H1 (cell line): ENCODE data around the gene DSP. TPM values are rescaled to one million over a fixed set of nuclear protein-coding genes. Genes with fewer than 3 reads are reported as not detected.

Experiments used
- CTCF ChIA-PET: fragments of 300-600 bp; sonication (Branson Sonifier 250); formaldehyde crosslinking; loops from one replicate; lab custom pipeline; 2021; ENCODE audit not compliant: partially characterized antibody; lab: Charles Lee
- POLR2A ChIA-PET: fragments of 300-600 bp; sonication (Branson Sonifier 250); formaldehyde crosslinking; loops from one replicate; lab custom pipeline; 2021; ENCODE audit warnings: inconsistent platforms; ENCODE audit not compliant: partially characterized antibody; lab: Charles Lee
- DNase-seq, 2 experiments: peaks; one replicate each; pipeline versions ENCODE4 v3.0.0 to v3.0.0-alpha.2; 2010 to 2022; ENCODE audit warnings: low spot score in 2 of 2, low read depth in 1 of 2, mixed read lengths in 1 of 2
- FAIRE-seq: peaks from 2 replicates; lab custom pipeline; 2011; peaks lifted over from hg19 to GRCh38; lab: Jason Lieb, UNC
- H2AFZ ChIP-seq: 2 replicates; pipeline ENCODE4 v1.8.1; 2012; ENCODE audit warnings: low read length, inconsistent platforms
- H2AK5ac ChIP-seq: 2 replicates; pipeline ENCODE4 v1.6.1; 2013; ENCODE audit warnings: low read depth, low read length
- H2BK120ac ChIP-seq: replicated peaks from 2 replicates; pipeline ENCODE3; 2013; ENCODE audit warnings: low read depth, low read length, inconsistent platforms
- H2BK12ac ChIP-seq: 2 replicates; pipeline ENCODE4 v1.6.1; 2013; ENCODE audit warnings: low read depth, low read length
- H2BK15ac ChIP-seq: 2 replicates; pipeline ENCODE4 v1.6.1; 2013; ENCODE audit warnings: low read length
- H2BK20ac ChIP-seq: 2 replicates; pipeline ENCODE4 v1.6.1; 2013; ENCODE audit warnings: low read length
- H2BK5ac ChIP-seq: 2 replicates; pipeline ENCODE4 v1.6.1; 2013; ENCODE audit warnings: low read depth, low read length
- H3K14ac ChIP-seq: 2 replicates; pipeline ENCODE4 v1.6.1; 2013; ENCODE audit warnings: inconsistent platforms; ENCODE audit not compliant: insufficient read length
- H3K18ac ChIP-seq: 2 replicates; pipeline ENCODE4 v1.6.1; 2013; ENCODE audit warnings: low read length; ENCODE audit errors: extremely low read depth
- H3K23ac ChIP-seq: 2 replicates; pipeline ENCODE4 v1.6.1; 2013; ENCODE audit warnings: inconsistent platforms; ENCODE audit not compliant: insufficient read length
- H3K23me2 ChIP-seq: 2 replicates; pipeline ENCODE4 v1.6.1; 2013; ENCODE audit warnings: low read depth, low read length
- H3K27ac ChIP-seq: 2 replicates; pipeline ENCODE4 v1.6.1; 2011; ENCODE audit warnings: low read depth, low read length, inconsistent platforms
- H3K27me3 ChIP-seq, 4 experiments: replicated peaks in 1 of 4; 1 replicate in 1 of 4; 2 replicates in 3 of 4; pipeline versions ENCODE4 v1.6.1 to v1.8.1; 2011 to 2013; ENCODE audit warnings: low read length in 3 of 4, mild to moderate bottlenecking in 3 of 4, inconsistent platforms in 2 of 4, mixed read lengths in 2 of 4, moderate library complexity in 1 of 4; ENCODE audit not compliant: control insufficient read depth in 3 of 4, insufficient read depth in 3 of 4; ENCODE audit errors: extremely low read depth in 1 of 4
- H3K36me3 ChIP-seq, 4 experiments: 2 replicates each; pipeline versions ENCODE4 v1.6.1 to v1.8.1; 2011 to 2013; ENCODE audit warnings: mild to moderate bottlenecking in 4 of 4, low read length in 3 of 4, moderate library complexity in 2 of 4, control low read depth in 1 of 4, inconsistent platforms in 1 of 4; ENCODE audit not compliant: insufficient read depth in 4 of 4, control insufficient read depth in 2 of 4
- H3K4ac ChIP-seq: replicated peaks from 2 replicates; pipeline ENCODE3; 2013; ENCODE audit warnings: low read length, low read depth, mixed read lengths, inconsistent platforms; ENCODE audit not compliant: insufficient read length
- H3K4me1 ChIP-seq, 4 experiments: replicated peaks in 1 of 4; 1 replicate in 1 of 4; 2 replicates in 3 of 4; pipeline versions ENCODE4 v1.6.1 to v1.8.1; 2011 to 2013; ENCODE audit warnings: low read length in 3 of 4, inconsistent platforms in 2 of 4, mixed read lengths in 1 of 4; ENCODE audit not compliant: insufficient read depth in 4 of 4, control insufficient read depth in 3 of 4
- H3K4me2 ChIP-seq, 2 experiments: 2 replicates each; pipeline versions ENCODE4 v1.6.1 to v1.8.1; 2011 to 2013; ENCODE audit warnings: low read depth in 2 of 2, low read length in 2 of 2, control low read depth in 1 of 2, inconsistent platforms in 1 of 2, mild to moderate bottlenecking in 1 of 2; ENCODE audit not compliant: insufficient read depth in 1 of 2
- H3K4me3 ChIP-seq, 4 experiments: fragments of 200-600, 300-600 bp in 1 of 4; sonication (generic), shearing (Covaris generic), sonication (Bioruptor Twin) in 1 of 4; 2 replicates each; pipeline versions ENCODE4 v1.5.1 to v1.8.1; 2011 to 2016; ENCODE audit warnings: low read length in 4 of 4, low read depth in 3 of 4, control low read depth in 2 of 4, inconsistent platforms in 2 of 4, mild to moderate bottlenecking in 2 of 4, mixed read lengths in 1 of 4, moderate library complexity in 1 of 4; ENCODE audit not compliant: insufficient read depth in 2 of 4; ENCODE audit errors: extremely low read depth in 1 of 4
- H3K56ac ChIP-seq: replicated peaks from 2 replicates; pipeline ENCODE3; 2013; ENCODE audit warnings: low read depth, mild to moderate bottlenecking, mixed read lengths, low read length, inconsistent platforms; ENCODE audit not compliant: insufficient read length
- H3K79me1 ChIP-seq: 2 replicates; pipeline ENCODE4 v1.6.1; 2013; ENCODE audit warnings: low read depth, low read length, control low read depth
- H3K79me2 ChIP-seq, 2 experiments: 2 replicates each; pipeline versions ENCODE4 v1.6.1 to v1.8.1; 2012 to 2013; ENCODE audit warnings: low read length in 2 of 2, mild to moderate bottlenecking in 2 of 2, inconsistent platforms in 1 of 2; ENCODE audit not compliant: insufficient read depth in 2 of 2, control insufficient read depth in 1 of 2
- H3K9ac ChIP-seq, 4 experiments: replicated peaks in 1 of 4; 1 replicate in 1 of 4; 2 replicates in 3 of 4; pipeline versions ENCODE4 v1.6.1 to v1.8.1; 2011 to 2013; ENCODE audit warnings: low read depth in 3 of 4, low read length in 3 of 4, control low read depth in 2 of 4, mild to moderate bottlenecking in 2 of 4, moderate library complexity in 2 of 4, inconsistent platforms in 1 of 4; ENCODE audit errors: extremely low read depth in 1 of 4
- H3K9me3 ChIP-seq, 2 experiments: 2 replicates each; pipeline versions ENCODE4 v1.6.1 to v1.8.1; 2012 to 2013; ENCODE audit warnings: mild to moderate bottlenecking in 2 of 2, moderate library complexity in 2 of 2, control low read depth in 1 of 2, inconsistent platforms in 1 of 2, low read depth in 1 of 2, low read length in 1 of 2, mixed read lengths in 1 of 2; ENCODE audit not compliant: insufficient read depth in 2 of 2
- H4K20me1 ChIP-seq, 2 experiments: replicated peaks in 1 of 2; 2 replicates each; pipeline versions ENCODE3 to v1.8.1; 2011 to 2013; ENCODE audit warnings: inconsistent platforms in 2 of 2, low read length in 2 of 2, mild to moderate bottlenecking in 1 of 2; ENCODE audit not compliant: insufficient read depth in 2 of 2, control insufficient read depth in 1 of 2
- H4K5ac ChIP-seq: 2 replicates; pipeline ENCODE4 v1.6.1; 2013; ENCODE audit warnings: low read length, low read depth, mixed read lengths, inconsistent platforms; ENCODE audit not compliant: insufficient read length
- H4K8ac ChIP-seq: 2 replicates; pipeline ENCODE4 v1.8.0; 2013; ENCODE audit warnings: mild to moderate bottlenecking, moderate library complexity, low read length, inconsistent platforms; ENCODE audit not compliant: insufficient read depth; ENCODE audit errors: extremely low read depth
- H4K91ac ChIP-seq: replicated peaks from 2 replicates; pipeline ENCODE3; 2013; ENCODE audit warnings: low read length, mixed read lengths, inconsistent platforms; ENCODE audit not compliant: insufficient read length
- CHD1 ChIP-seq: IDR thresholded peaks from 2 replicates; pipeline ENCODE4 v1.6.1; 2012; ENCODE audit warnings: low read depth, low read length, improper control_type of control experiment
- FOSL1 ChIP-seq: IDR thresholded peaks from 2 replicates; pipeline ENCODE4 v1.6.1; 2011; ENCODE audit warnings: mild to moderate bottlenecking, low read depth, low read length, moderate library complexity; ENCODE audit not compliant: insufficient read depth
- GTF2F1 ChIP-seq: IDR thresholded peaks from 2 replicates; pipeline ENCODE4 v1.6.1; 2012; ENCODE audit warnings: low read depth, low read length, improper control_type of control experiment, borderline replicate concordance
- JUND ChIP-seq: IDR thresholded peaks from 2 replicates; pipeline ENCODE4 v1.6.1; 2011; ENCODE audit warnings: mild to moderate bottlenecking, improper control_type of control experiment, low read length
- MAFK ChIP-seq: IDR thresholded peaks from 2 replicates; pipeline ENCODE4 v1.6.1; 2012; ENCODE audit warnings: low read depth, mild to moderate bottlenecking, improper control_type of control experiment, low read length
- MAX ChIP-seq: IDR thresholded peaks from 2 replicates; pipeline ENCODE4 v1.6.1; 2012; ENCODE audit warnings: inconsistent platforms
- RBBP5 ChIP-seq: IDR thresholded peaks from 2 replicates; pipeline ENCODE4 v1.7.1; 2012; ENCODE audit warnings: low read depth, mild to moderate bottlenecking, inconsistent platforms, low read length, moderate library complexity, borderline replicate concordance
- RXRA ChIP-seq: IDR thresholded peaks from 2 replicates; pipeline ENCODE4 v1.6.1; 2011; ENCODE audit warnings: low read depth, mild to moderate bottlenecking, low read length, moderate library complexity; ENCODE audit not compliant: insufficient read depth
- SIX5 ChIP-seq: IDR thresholded peaks from 2 replicates; pipeline ENCODE4 v1.6.1; 2011; ENCODE audit warnings: mild to moderate bottlenecking, low read depth, low read length
- SP2 ChIP-seq: IDR thresholded peaks from 2 replicates; pipeline ENCODE4 v1.6.1; 2012; ENCODE audit warnings: mild to moderate bottlenecking, low read length, inconsistent platforms
- SP4 ChIP-seq: IDR thresholded peaks from 2 replicates; pipeline ENCODE4 v1.6.1; 2012; ENCODE audit warnings: low read length, inconsistent platforms
- SUZ12 ChIP-seq: fragments of 200-600 bp; sonication (generic); IDR thresholded peaks from 2 replicates; pipeline ENCODE4 v1.6.1; 2012; ENCODE audit warnings: mild to moderate bottlenecking, inconsistent platforms, low read length, moderate library complexity, mixed read lengths
- WGBS, 2 experiments: shearing (Covaris generic) in 1 of 2; methylation state at CpG; one replicate each; pipeline versions ENCODE4 v1.1.6 to v1.1.7; 2013 to 2015; ENCODE audit warnings: low lambda C conversion rate in 2 of 2, mixed read lengths in 2 of 2, inconsistent platforms in 1 of 2, low coverage in 1 of 2, missing lambda C conversion rate in 1 of 2; ENCODE audit not compliant: insufficient replicate concordance in 2 of 2, insufficient coverage in 1 of 2, insufficient read length in 1 of 2; ENCODE audit errors: extremely low coverage in 1 of 2, missing lambda C conversion rate in 1 of 2; 5-methylcytosine and 5-hydroxymethylcytosine counted together
- polyA plus RNA-seq, 7 experiments: library from polyadenylated mRNA; depleted of rRNA in 3 of 7; stranded (reverse) in 5 of 7; unstranded in 2 of 7; fragments of >200 nt in 5 of 7; fragments of 200-250 nt in 2 of 7; gene quantifications; 1 replicate in 5 of 7; 2 replicates in 1 of 7; 4 replicates in 1 of 7; pipeline versions ENCODE4 v1.2.1 to v1.2.3, GENCODE V29; 2011 to 2013; ENCODE audit warnings: missing spikeins in 2 of 7, mixed read lengths in 2 of 7
- total RNA-seq: library from RNA; stranded (reverse); fragmentation: NEBNext Ultra II Directional; extraction: Animal tissue kit (Norgen Biotek cat#: 25700); gene quantifications from 2 replicates; pipeline ENCODE4 v1.2.1, GENCODE V29; 2021

Gene DSP
- total and polyA plus RNA-seq, 2 of the 8 experiments (the other 6 are each of a cell fraction or from before 2014, with no cell fraction given): 14.3 to 48.5 TPM

GRCh38 chr6:7559196-7559595 is 17.7 kb downstream of the DSP start:
- Histone ChIP-seq H3K79me2 (peaks cover 0 to 2% of the 10 kb centered on the region in 2 experiments; a peak in 2 of 4 replicates), H3K36me3 (peaks cover 2 to 29% (median 11%) of the 10 kb centered on the region in 4 experiments; a peak in 6 of 8 replicates)

More at GRCh38 chr6:7559196-7559595, 17.7 kb downstream of the DSP start:
- Histone ChIP-seq H3K4me2 (no peak overlapping the region), H3K4ac (no peak overlapping the region), H3K27me3 (no peaks in the 10 kb centered on the region), H3K9ac (no peak overlapping the region), H3K23ac (no peak overlapping the region), H3K9me3 (no peaks in the 10 kb centered on the region), H2BK15ac (no peak overlapping the region), H3K4me1 (no peaks in the 10 kb centered on the region), H4K91ac (no peak overlapping the region), H2BK120ac (no peak overlapping the region), H3K14ac (no peak overlapping the region), H2AK5ac (no peak overlapping the region), H3K27ac (no peak overlapping the region), H4K5ac (no peak overlapping the region), H3K79me1 (no peaks in the 10 kb centered on the region; the same call in 1 of the 2 replicates), H4K8ac (no peak overlapping the region), H3K18ac (no peak overlapping the region), H3K56ac (no peak overlapping the region)
- CTCF ChIA-PET: interaction anchor here (1.3 to 1.4 kb wide), 2 partner anchors 56 to 137 kb away, joined by 3 read pairs; no protein-coding TSS in a partner anchor
- no peak for FAIRE-seq
- TF ChIP-seq CHD1 (no peak), MAX (no peak), RXRA (no peak), SIX5 (no peak), GTF2F1 (no peak), MAFK (no peak), JUND (no peak), FOSL1 (no peak), RBBP5 (no peak), SUZ12 (no peak), SP2 (no peak), SP4 (no peak)
- TF ChIP-seq, all 59 proteins: peak for 0
- 92% methylated on average over 6 of the region's 6 CpGs; no CpG with 5 or more reads in 1 of the 2 experiments for WGBS, 2 experiments
- H4K20me1 ChIP-seq: peaks cover 0 to 6% of the 10 kb centered on the region in 2 experiments
- POLR2A ChIA-PET: no interaction called here
- DNase-seq: no peak
- H2BK20ac ChIP-seq: no peak overlapping the region
- H2BK5ac ChIP-seq: no peak overlapping the region
- H3K4me3 ChIP-seq: no peak overlapping the region
- H3K23me2 ChIP-seq: no peaks in the 10 kb centered on the region
- H2AFZ ChIP-seq: no peak overlapping the region
- no peak overlapping the region for H2BK12ac ChIP-seq
